Naive B cell (primary cell): ENCODE results near the gene TAP2. TPM values are rescaled to one million over a fixed set of nuclear protein-coding genes. Genes with fewer than 3 reads are reported as not detected.

Experiments
- ATAC-seq, 2 donors: fragments of 150-1000 bp; cut with Tn5 transposase; 2 replicates each; pipeline ENCODE4 v1.10.0; 2021; ENCODE audit warnings: low read depth in 2 of 2, mild to moderate bottlenecking in 2 of 2, moderate library complexity in 2 of 2
- DNase-seq: peaks from one replicate; pipeline ENCODE4 v3.0.0; 2022
- H3K27ac Mint-ChIP-seq, 6 donors: one replicate each; pipeline ENCODE4 v1.8.0; 2020 to 2022; ENCODE audit warnings: mild to moderate bottlenecking in 6 of 6, mixed read lengths in 6 of 6, moderate library complexity in 5 of 6, inconsistent platforms in 2 of 6
- H3K27me3 Mint-ChIP-seq, 3 donors: one replicate each; pipeline ENCODE4 v1.8.0; 2021 to 2022; ENCODE audit warnings: mixed read lengths in 3 of 3, mild to moderate bottlenecking in 1 of 3
- H3K36me3 Mint-ChIP-seq, 2 donors: one replicate each; pipeline ENCODE4 v1.8.0; 2020 to 2022; ENCODE audit warnings: mixed read lengths in 2 of 2, inconsistent platforms in 1 of 2, mild to moderate bottlenecking in 1 of 2
- H3K4me1 Mint-ChIP-seq, 3 donors: one replicate each; pipeline ENCODE4 v1.8.0; 2020 to 2022; ENCODE audit warnings: mixed read lengths in 3 of 3, inconsistent platforms in 1 of 3, mild to moderate bottlenecking in 1 of 3, moderate library complexity in 1 of 3
- H3K4me3 Mint-ChIP-seq, 8 donors: one replicate each; pipeline ENCODE4 v1.8.0; 2020 to 2022; ENCODE audit warnings: mild to moderate bottlenecking in 8 of 8, mixed read lengths in 8 of 8, moderate library complexity in 8 of 8, inconsistent platforms in 2 of 8
- H3K9me3 Mint-ChIP-seq, 7 donors: one replicate each; pipeline ENCODE4 v1.8.0; 2020 to 2022; ENCODE audit warnings: mixed read lengths in 7 of 7, mild to moderate bottlenecking in 5 of 7, inconsistent platforms in 2 of 7, moderate library complexity in 1 of 7
- polyA plus RNA-seq, 6 donors: library from polyadenylated mRNA; unstranded; fragments of 300-500 nt; fragmentation: Illumina TruSeq; gene quantifications; one replicate each; pipeline ENCODE4 v1.2.3, GENCODE V29; 2021; ENCODE audit warnings: low read depth in 6 of 6

Gene TAP2
- polyA plus RNA-seq, 6 donors from 2014 or later, result 18.2 to 33.0 (median 25.4) TPM

- Mint-ChIP-seq H3K4me3 (peak overlapping the region in 7 of 8 donors; percentile 54 to 82 (median 65)), H3K36me3 (no peaks in the 10 kb centered on the region), H3K27ac (peak overlapping the region; percentile 17 to 96 (median 88)), H3K9me3 (peaks cover 0 to 3% (median 0%) of the 10 kb centered on the region in 7 donors), H3K27me3 (no peaks in the 10 kb centered on the region), H3K4me1 (peaks cover 27 to 37% (median 33%) of the 10 kb centered on the region in 3 donors)
- ATAC-seq, result peak; percentile 66 to 67
- DNase-seq, result peak; percentile 37
These were observed 28.5 kb upstream of the TAP2 start for GRCh38 chr6:32867022-32867477.

- Mint-ChIP-seq H3K27me3 (no peaks in the 10 kb centered on the region), H3K4me3 (peak overlapping the region in 2 of 8 donors; percentile 21 to 49), H3K9me3 (no peaks in the 10 kb centered on the region), H3K27ac (peak overlapping the region in 4 of 6 donors; percentile 24 to 85 (median 64)), H3K36me3 (no peaks in the 10 kb centered on the region), H3K4me1 (peaks cover 29 to 41% (median 33%) of the 10 kb centered on the region in 3 donors)
- no peak for DNase-seq
- ATAC-seq, result no peak
These were observed 27.3 kb upstream of the TAP2 start for GRCh38 chr6:32865724-32866443.

- Mint-ChIP-seq H3K4me3 (no peak overlapping the region), H3K36me3 (peaks cover 10 to 12% of the 10 kb centered on the region in 2 donors), H3K27me3 (no peaks in the 10 kb centered on the region), H3K9me3 (no peaks in the 10 kb centered on the region), H3K27ac (peak overlapping the region in 3 of 6 donors; percentile 31 to 69 (median 56)), H3K4me1 (peaks cover 37 to 56% (median 55%) of the 10 kb centered on the region in 3 donors)
- no peak for DNase-seq
- no peak for ATAC-seq
These were observed 24.2 kb upstream of the TAP2 start for GRCh38 chr6:32862725-32863124.

- Mint-ChIP-seq H3K27me3 (no peaks in the 10 kb centered on the region), H3K27ac (peak overlapping the region in 4 of 6 donors; percentile 10 to 44 (median 25)), H3K9me3 (no peaks in the 10 kb centered on the region), H3K4me3 (peak overlapping the region in 1 of 8 donors; percentile 2), H3K4me1 (peaks cover 29 to 52% (median 51%) of the 10 kb centered on the region in 3 donors), H3K36me3 (peaks cover 23% of the 10 kb centered on the region in 2 donors)
- no peak for ATAC-seq
- no peak for DNase-seq
These were observed 22.1 kb upstream of the TAP2 start for GRCh38 chr6:32860674-32861073.

- H3K27ac Mint-ChIP-seq, result peak overlapping the region in 5 of 6 donors; percentile 9 to 91 (median 69)
- H3K36me3 Mint-ChIP-seq, result peaks cover 23 to 25% of the 10 kb centered on the region in 2 donors
- DNase-seq (no peak), ATAC-seq (no peak)
- peaks cover 35 to 58% (median 58%) of the 10 kb centered on the region in 3 donors for H3K4me1 Mint-ChIP-seq
- H3K4me3 Mint-ChIP-seq, result peak overlapping the region in 5 of 8 donors; percentile 3 to 85 (median 61)
- no peaks in the 10 kb centered on the region for H3K9me3 Mint-ChIP-seq
- H3K27me3 Mint-ChIP-seq, result no peaks in the 10 kb centered on the region
These were observed 19.7 kb upstream of the TAP2 start for GRCh38 chr6:32858194-32858593.

- H3K27ac Mint-ChIP-seq, result peak overlapping the region in 3 of 6 donors; percentile 69 to 88 (median 69)
- no peak for ATAC-seq
- H3K4me3 Mint-ChIP-seq, result peak overlapping the region in 3 of 8 donors; percentile 37 to 85 (median 80)
- no peak for DNase-seq
- H3K36me3 Mint-ChIP-seq, result peaks cover 23 to 27% of the 10 kb centered on the region in 2 donors
- peaks cover 41 to 62% (median 62%) of the 10 kb centered on the region in 3 donors for H3K4me1 Mint-ChIP-seq
- H3K27me3 Mint-ChIP-seq, result no peaks in the 10 kb centered on the region
- H3K9me3 Mint-ChIP-seq, result no peaks in the 10 kb centered on the region
These were observed 18.8 kb upstream of the TAP2 start for GRCh38 chr6:32857156-32857891.

- Mint-ChIP-seq H3K27me3 (no peaks in the 10 kb centered on the region), H3K4me1 (peaks cover 53 to 77% (median 72%) of the 10 kb centered on the region in 3 donors), H3K9me3 (no peaks in the 10 kb centered on the region), H3K36me3 (peaks cover 37 to 44% of the 10 kb centered on the region in 2 donors), H3K4me3 (peak overlapping the region; percentile 93 to 100 (median 100)), H3K27ac (peak overlapping the region; percentile 1 to 100 (median 94))
- ATAC-seq (no peak), DNase-seq (no peak)
These were observed 17.1 kb upstream of the TAP2 start for GRCh38 chr6:32855467-32856174.

- no peaks in the 10 kb centered on the region for H3K27me3 Mint-ChIP-seq
- H3K9me3 Mint-ChIP-seq, result no peaks in the 10 kb centered on the region
- H3K4me1 Mint-ChIP-seq, result peaks cover 60 to 80% (median 77%) of the 10 kb centered on the region in 3 donors
- H3K27ac Mint-ChIP-seq, result peak overlapping the region; percentile 97 to 100 (median 100)
- peaks cover 39 to 54% of the 10 kb centered on the region in 2 donors for H3K36me3 Mint-ChIP-seq
- peak overlapping the region; percentile 93 to 100 (median 100) for H3K4me3 Mint-ChIP-seq
- DNase-seq (peak; percentile 52), ATAC-seq (peak; percentile 25 to 30)
These were observed 16.0 kb upstream of the TAP2 start for GRCh38 chr6:32854376-32855178.

- DNase-seq (peak; percentile 93), ATAC-seq (peak; percentile 79 to 80)
- Mint-ChIP-seq H3K27ac (peak within 1 kb of the TSS; percentile 97 to 100 (median 100)), H3K27me3 (no peaks in the 10 kb centered on the region), H3K36me3 (peaks cover 37 to 59% of the 10 kb centered on the region in 2 donors), H3K9me3 (no peaks in the 10 kb centered on the region), H3K4me3 (peak within 1 kb of the TSS; percentile 93 to 100 (median 100)), H3K4me1 (peaks cover 66 to 80% (median 80%) of the 10 kb centered on the region in 3 donors)
These were observed 15.2 kb upstream of the TAP2 start, which contains the start of the genes PSMB9 and TAP1 for GRCh38 chr6:32853541-32854375. Gene PSMB9, plus strand, starts transcription at chr6:32854192. Its CDS starts 38 bp downstream, at chr6:32854230. Gene TAP1, minus strand, starts transcription at chr6:32853704. Its CDS starts 68 bp downstream, at chr6:32853636.

GRCh38 chr6:32852844-32853540 is 14.5 kb upstream of the TAP2 start:
- DNase-seq (peak; percentile 57), ATAC-seq (peak; percentile 44 to 55)
- Mint-ChIP-seq H3K27me3 (no peaks in the 10 kb centered on the region), H3K27ac (peak overlapping the region; percentile 95 to 100 (median 98)), H3K4me3 (peak overlapping the region; percentile 93 to 100 (median 100)), H3K4me1 (peaks cover 68 to 80% (median 80%) of the 10 kb centered on the region in 3 donors), H3K36me3 (peaks cover 38 to 60% of the 10 kb centered on the region in 2 donors), H3K9me3 (peaks cover 0 to 4% (median 0%) of the 10 kb centered on the region in 7 donors)
